Neural cell (in vitro differentiated cells): ENCODE results near the gene UBAP1.

Source experiments
- CTCF ChIP-seq: fragments of 450-650 bp; IDR thresholded peaks from 2 replicates; pipeline ENCODE4 v1.5.1; 2014; ENCODE audit warnings: antibody characterized with exemption, mild to moderate bottlenecking, moderate library complexity; ENCODE audit not compliant: poor library complexity, severe bottlenecking
- EP300 ChIP-seq: fragments of 450-650 bp; conservative IDR thresholded peaks from 2 replicates; pipeline ENCODE4 v1.6.1; 2014; ENCODE audit warnings: antibody characterized with exemption, mild to moderate bottlenecking, moderate library complexity; ENCODE audit not compliant: poor library complexity, severe bottlenecking
- EZH2 ChIP-seq: fragments of 200-600, 300-800 bp; shearing (Covaris generic), sonication (generic); IDR thresholded peaks from 2 replicates; pipeline ENCODE4 v1.6.1; 2014; ENCODE audit warnings: antibody characterized with exemption, low read length, borderline replicate concordance, mild to moderate bottlenecking; ENCODE audit not compliant: insufficient read depth, poor library complexity, severe bottlenecking
- MXI1 ChIP-seq: fragments of 450-650 bp; conservative IDR thresholded peaks from 2 replicates; pipeline ENCODE4 v1.6.1; 2014; ENCODE audit warnings: antibody characterized with exemption, mild to moderate bottlenecking; ENCODE audit not compliant: poor library complexity, severe bottlenecking

- TF ChIP-seq CTCF (no peak), MXI1 (no peak), EZH2 (no peak), EP300 (no peak)
These were observed 27.7 kb downstream of the UBAP1 start for GRCh38 chr9:34206561-34206960.
